Prostate gland (tissue), 2 donors: ENCODE results near the gene INPP5K.
A peak's percentile ranks its signal among the peaks of the same experiment; 100 is the strongest.

ENCODE experiments used
- CTCF ChIP-seq, 4 experiments: fragments of 200-600 bp in 2 of 4; fragments of 450-650 bp in 2 of 4; sonication (generic) in 2 of 4; IDR thresholded peaks; 1 replicate in 3 of 4; 2 replicates in 1 of 4; pipeline ENCODE4 v1.5.1; 2016 to 2019; ENCODE audit warnings: antibody characterized with exemption in 4 of 4, mild to moderate bottlenecking in 2 of 4, moderate library complexity in 2 of 4
- POLR2A ChIP-seq: fragments of 450-650 bp; IDR thresholded peaks from one replicate; pipeline ENCODE4 v1.6.1; 2016; ENCODE audit warnings: antibody characterized with exemption, mild to moderate bottlenecking

GRCh38 chr17:1487939-1488825 lies 28.2 kb downstream of the INPP5K start:
- TF ChIP-seq POLR2A (peak; percentile 68), CTCF (IDR thresholded peaks at IDR 0.05) (peak in 2 of 4 experiments; percentile 31 to 39)
